Bronchial epithelial cell (primary cell): Measurements from ENCODE around the gene ELOVL6. TPM values are rescaled to one million over a fixed set of nuclear protein-coding genes. Genes with fewer than 3 reads are reported as not detected.

Source experiments
- DNase-seq: peaks from one replicate; pipeline ENCODE4 v3.0.0-alpha.2; 2010; ENCODE audit warnings: low read depth
- FAIRE-seq: peaks from 2 replicates; lab custom pipeline; 2011; peaks lifted over from hg19 to GRCh38; lab: Jason Lieb, UNC
- H3K27me3 ChIP-seq: 2 replicates; pipeline ENCODE4 v1.5.1; 2011; ENCODE audit warnings: low read length; ENCODE audit not compliant: control insufficient read depth, insufficient read depth
- H3K36me3 ChIP-seq: 2 replicates; pipeline ENCODE4 v1.5.1; 2011; ENCODE audit warnings: low read length; ENCODE audit not compliant: control insufficient read depth, insufficient read depth
- H3K4me3 ChIP-seq: 2 replicates; pipeline ENCODE4 v1.5.1; 2011; ENCODE audit warnings: mild to moderate bottlenecking, low read depth, low read length, control low read depth
- CTCF ChIP-seq: IDR thresholded peaks from 2 replicates; pipeline ENCODE4 v1.5.1; 2011; ENCODE audit warnings: mild to moderate bottlenecking, moderate library complexity, low read length, control low read depth, inconsistent platforms; ENCODE audit not compliant: insufficient read depth, severe bottlenecking
- total RNA-seq: library from RNA; depleted of rRNA; stranded (reverse); fragments of >200 nt; gene quantifications from 2 replicates; pipeline ENCODE4 v1.2.1, GENCODE V29; 2014

The ELOVL6 gene
- total RNA-seq, 1 donor from 2014 or later = 6.8 TPM

DNA sequence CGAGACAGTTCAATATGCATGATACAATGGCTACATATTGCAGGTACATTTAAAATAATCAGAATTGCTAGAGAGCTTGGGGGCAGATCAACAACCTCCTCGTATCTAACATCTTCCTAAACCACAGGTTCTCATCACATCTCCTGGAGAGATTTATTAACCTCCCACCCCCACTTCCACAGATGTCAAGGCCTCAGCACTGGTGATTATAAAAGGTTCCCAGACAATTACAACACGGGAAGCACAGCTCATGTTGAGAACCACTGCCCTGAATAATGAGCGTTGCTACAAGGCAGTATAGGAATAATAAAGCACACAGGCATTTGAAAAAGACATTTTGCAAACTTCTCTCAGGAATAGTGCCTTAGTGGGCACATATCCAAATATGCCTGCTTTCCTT is 42.8 kb downstream of the ELOVL6 start:
- Histone ChIP-seq H3K36me3 (no peaks in the 10 kb centered on the region), H3K4me3 (no peak overlapping the region), H3K27me3 (no peaks in the 10 kb centered on the region)
- DNase-seq (no peak), FAIRE-seq (no peak)
- no peak for TF ChIP-seq CTCF

- Histone ChIP-seq H3K27me3 (no peaks in the 10 kb centered on the region), H3K36me3 (no peaks in the 10 kb centered on the region), H3K4me3 (no peak overlapping the region)
- TF ChIP-seq CTCF = no peak
- FAIRE-seq (no peak), DNase-seq (no peak)
These were observed 43.8 kb downstream of the ELOVL6 start for GRCh38 chr4:110154582-110154981.

DNA sequence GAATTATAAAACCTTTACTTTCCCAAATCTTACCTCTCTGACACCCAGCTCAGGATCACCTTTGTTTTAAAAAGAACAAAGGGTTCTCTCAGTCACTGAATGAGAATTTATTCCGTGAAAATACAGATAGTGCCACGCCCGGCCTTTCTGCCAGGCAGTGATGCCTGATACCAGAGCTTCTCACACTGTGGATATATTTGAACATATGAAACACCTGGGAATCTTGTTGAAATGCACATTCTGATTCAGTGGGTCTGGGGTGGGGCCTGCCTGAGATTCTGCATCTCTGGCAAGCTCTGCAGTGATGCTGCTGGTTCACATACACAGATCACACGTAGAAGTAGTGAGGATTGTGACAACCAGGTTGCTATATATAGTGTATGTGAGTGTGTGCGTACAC is 46.0 kb downstream of the ELOVL6 start:
- no peaks in the 10 kb centered on the region for H3K27me3 ChIP-seq
- no peaks in the 10 kb centered on the region for H3K36me3 ChIP-seq
- no peak overlapping the region for H3K4me3 ChIP-seq
- no peak for DNase-seq
- FAIRE-seq = no peak
- TF ChIP-seq CTCF = no peak

DNA sequence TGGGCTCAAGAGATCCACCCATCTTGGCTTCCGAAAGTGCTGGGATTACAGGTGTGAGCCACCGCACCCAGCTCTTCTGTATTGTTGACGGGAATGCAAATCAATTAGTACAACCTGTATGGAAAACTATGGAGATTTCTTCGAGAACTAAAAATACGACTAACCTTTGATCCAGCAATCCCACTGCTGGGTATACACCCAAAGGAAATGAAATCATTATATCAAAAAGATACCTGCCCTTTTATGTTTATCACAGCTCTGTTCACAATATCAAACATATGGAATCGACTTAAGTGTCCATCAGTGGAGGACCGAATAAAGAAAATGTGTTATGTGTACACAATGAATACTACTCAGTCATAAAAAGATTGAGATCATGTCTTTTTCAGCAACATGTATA is 49.3 kb downstream of the ELOVL6 start:
- FAIRE-seq = no peak
- no peak overlapping the region for H3K4me3 ChIP-seq
- H3K36me3 ChIP-seq = no peaks in the 10 kb centered on the region
- DNase-seq = no peak
- H3K27me3 ChIP-seq = no peaks in the 10 kb centered on the region
- TF ChIP-seq CTCF = no peak

DNA sequence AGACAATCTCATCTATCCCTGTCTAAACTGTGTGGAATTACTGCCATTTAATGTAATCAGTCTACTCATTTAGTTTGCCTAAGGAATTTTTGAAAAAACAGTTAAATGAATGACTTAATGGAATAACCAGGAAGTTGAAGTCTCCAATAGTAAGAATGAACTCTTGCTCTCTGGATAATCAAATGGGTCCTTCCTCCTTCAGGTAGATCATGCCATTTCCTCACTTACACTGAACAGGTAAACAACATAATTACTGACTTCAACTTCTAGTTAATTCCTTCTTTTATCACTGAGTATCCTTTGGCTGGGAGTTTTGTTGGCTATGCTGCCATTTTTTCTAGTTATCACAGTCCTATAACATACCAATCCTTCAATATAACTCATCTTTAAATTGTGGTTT is 56.0 kb downstream of the ELOVL6 start:
- Histone ChIP-seq H3K36me3 (no peaks in the 10 kb centered on the region), H3K27me3 (no peaks in the 10 kb centered on the region), H3K4me3 (no peak overlapping the region)
- DNase-seq (no peak), FAIRE-seq (no peak)
- no peak for TF ChIP-seq CTCF

DNA sequence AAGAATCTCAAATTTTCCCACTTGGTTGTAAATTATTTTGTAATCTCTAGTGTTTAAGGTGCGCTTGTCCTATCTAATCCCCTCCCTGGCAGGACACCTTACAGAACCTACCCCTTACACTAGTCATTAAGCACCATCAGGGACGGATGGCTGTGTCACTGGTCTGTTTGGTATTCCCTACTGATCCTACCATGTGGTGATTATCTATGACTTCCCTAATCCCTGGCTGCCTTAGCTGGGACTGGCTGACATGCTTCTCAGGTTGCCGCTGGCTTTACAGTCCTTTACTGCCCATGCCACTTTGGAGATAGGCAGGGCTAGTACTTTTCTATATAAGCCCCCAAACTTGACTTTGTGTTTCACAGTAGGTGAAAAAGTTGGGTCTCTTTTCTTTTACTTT is 58.6 kb downstream of the ELOVL6 start:
- DNase-seq (no peak), FAIRE-seq (no peak)
- H3K27me3 ChIP-seq = no peaks in the 10 kb centered on the region
- H3K36me3 ChIP-seq = no peaks in the 10 kb centered on the region
- H3K4me3 ChIP-seq = no peak overlapping the region
- no peak for TF ChIP-seq CTCF
